ENCODE data around the gene ABHD16A.

Gene ABHD16A

DNA sequence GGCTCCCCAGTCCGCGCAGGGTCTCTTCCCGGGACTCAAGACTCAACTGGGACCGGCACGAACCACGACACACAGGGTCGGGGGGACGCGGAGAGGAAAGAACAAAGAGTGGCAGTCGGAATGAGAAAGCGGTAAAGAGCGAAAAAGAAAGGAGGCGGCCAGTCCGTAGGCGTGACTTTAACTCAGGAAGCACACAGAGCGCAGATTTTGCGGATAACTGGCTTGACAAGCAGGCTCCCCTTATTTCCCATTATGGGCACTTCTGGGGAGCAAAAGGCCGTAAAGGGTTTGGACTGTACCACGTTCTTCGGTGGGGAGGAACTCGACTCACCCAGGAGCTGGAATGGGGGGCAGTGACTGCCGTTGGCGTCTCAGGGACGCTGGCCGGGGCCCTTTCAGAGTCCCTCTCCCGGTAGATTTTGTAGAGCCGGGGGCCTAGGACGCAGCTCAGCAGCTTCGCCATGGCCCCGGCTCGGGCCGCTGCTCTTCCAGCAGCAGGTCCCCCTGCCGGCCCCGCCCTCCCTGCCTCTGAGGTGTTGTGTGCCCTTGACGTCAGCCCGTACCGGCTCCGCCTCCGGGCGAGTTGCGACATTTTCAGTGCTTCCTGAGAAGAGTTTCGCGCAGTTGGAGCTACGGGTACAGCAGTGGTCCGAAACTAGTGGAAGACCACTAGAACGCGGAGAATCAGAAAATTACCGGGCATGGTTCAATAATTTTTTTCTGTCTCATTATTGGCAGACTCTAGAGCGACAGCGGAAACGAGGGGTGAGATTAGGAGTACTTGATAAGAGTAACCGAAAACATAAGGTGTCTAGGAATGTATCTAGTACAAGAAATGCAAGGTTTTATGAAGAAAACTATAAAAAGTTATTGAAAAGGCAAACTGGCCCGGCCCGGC, at the start of gene ABHD16A:
TSS of gene ABHD16A (minus strand) at position 506 of the 898 bp plus-strand sequence. CDS start at position 463, 43 bp downstream.
- DNase-seq = peak; percentile 99

DNA sequence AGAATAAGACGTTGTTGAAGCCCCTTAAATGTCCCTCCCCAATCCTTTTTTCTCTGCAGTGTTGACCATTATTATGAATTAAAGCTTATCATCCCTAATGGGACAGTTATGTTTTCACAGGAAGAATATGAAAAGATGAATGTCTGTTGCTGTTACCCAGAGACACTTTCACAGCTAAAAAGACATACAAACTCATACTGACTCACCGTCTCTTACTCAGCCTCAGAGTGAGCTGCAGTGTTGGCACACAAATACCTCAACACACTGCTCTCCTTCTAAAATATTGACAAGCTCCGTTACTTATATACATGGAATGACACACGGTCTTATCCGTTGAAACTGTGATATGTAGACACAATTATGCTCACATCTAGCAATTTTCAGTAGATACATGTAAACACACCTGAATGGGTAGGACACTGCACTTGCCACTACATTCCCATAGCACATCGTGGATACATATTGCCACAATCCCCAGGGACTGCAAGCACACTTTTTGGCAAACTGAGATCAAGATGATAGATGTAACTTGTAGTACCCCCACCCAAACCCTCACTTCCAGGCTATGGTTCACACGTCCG, 49.7 kb upstream of the ABHD16A start:
- DNase-seq = no peak

DNA sequence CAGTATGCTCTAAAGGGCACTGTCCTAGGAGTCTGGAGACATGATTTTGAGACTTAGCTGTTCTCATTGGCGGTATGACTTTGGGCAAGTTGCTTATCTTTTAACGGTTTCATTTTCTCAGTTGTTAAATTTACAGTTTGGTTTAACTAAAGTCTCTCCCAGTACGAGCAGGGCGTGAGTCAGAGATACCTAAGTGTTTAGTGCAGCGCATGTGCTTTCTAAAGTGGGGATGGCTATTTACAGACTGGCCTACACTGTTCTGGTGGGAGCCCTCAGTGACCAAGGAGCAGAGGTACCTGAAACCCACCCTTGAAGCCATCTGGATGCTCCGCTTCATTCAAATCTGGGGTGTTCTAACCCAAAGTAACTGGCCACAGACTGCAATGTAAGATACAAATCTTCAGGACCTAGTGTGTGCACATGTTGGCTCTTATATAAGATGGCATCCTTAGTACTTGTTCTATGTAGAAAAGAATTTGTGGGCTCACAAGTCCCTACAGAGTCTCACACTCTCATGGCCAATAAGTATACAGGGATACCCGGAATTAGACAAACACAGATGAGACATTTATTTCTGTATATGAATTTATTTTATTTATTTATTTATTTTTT, 47.4 kb upstream of the ABHD16A start:
- no peak for DNase-seq

DNA sequence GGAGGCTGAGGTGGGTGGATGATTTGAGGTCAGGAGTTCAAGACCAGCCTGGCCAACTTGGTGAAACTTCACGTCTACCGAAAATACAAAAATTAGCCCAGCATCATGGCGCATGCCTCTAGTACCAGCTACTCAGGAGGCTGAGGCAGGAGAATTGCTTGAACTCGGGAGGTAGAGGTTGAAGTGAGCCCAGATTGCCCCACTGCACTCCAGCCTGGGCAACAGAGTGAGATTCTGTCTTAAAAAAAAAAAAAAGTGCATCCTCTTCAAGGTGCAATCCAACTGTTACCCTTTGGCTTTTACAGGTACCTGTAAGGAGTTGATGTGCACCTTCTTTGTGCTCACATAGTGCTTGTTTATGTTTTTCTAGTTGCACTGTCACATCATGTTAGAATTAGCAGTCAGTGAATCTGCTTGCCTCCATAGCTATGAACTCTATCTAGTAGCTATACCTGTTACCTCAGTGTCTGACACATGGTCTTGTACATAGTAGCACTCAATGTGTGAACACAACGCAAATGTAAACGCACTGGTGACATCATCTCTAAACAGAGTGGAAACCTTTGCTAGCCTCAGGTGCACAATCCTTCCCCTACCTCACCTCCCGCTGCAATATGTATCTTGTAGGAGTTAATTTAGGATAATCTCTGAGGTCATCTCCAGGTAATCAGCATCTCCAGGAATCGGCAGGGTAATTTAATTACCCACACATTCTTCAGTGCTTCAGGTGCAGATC, 46.3 kb upstream of the ABHD16A start:
- DNase-seq = no peak

DNA sequence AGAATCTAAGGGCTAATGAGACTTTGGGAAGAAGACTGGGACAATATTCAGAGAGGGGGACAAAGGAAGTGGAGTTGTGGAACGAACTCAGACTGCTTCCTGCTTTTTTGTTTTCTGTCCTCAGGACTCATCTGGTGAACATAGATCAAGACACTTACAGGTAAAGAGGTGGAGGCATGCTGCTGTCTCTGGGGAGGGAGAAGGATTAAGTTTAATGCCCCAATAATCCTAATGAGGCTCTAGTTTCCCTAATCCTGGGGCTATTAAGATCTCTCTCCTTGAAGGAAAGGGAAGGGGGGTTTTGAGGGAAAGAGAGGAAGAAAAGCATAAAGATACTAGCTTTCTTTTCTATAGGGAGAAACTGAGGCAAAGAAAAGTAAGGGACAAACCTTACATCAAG, 41.3 kb upstream of the ABHD16A start:
- DNase-seq = no peak

DNA sequence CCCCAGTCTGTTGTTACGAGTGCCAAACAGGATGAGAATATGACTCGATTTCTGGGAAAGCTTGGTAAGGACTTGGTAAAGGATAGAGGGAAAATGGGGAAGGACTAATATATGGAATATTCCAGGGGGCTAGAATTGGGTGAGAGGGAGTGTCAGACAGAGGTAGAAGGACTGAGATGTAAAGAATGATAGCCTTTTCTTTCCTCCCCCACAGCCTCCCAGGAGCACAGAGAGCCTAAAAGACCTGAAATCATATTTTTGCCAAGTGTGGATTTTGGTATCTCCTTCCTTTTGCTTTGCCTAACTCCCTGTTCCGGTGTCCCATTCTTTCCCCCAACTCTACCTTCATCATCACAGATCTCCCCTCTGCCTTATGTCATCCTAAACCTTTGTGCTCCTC, 39.8 kb upstream of the ABHD16A start:
- no peak for DNase-seq

DNA sequence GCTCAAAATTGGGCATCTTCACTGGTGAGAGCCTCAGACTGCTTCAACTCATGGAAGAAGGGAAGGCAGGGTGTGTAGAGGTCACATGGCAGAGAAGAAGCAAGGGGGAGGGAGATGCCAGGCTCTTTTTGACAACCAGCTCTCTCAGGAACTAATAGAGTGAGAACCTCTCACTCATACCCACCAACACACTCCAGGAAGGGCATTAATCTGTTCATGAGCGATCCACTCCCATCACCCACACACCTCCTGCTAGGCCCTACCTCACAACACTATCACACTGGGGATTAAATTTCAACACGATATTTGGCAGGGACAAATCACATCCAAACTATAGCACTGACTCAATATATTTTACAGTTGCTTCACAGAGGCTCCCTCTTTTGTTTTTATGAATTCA, 38.7 kb upstream of the ABHD16A start:
- no peak for DNase-seq

DNA sequence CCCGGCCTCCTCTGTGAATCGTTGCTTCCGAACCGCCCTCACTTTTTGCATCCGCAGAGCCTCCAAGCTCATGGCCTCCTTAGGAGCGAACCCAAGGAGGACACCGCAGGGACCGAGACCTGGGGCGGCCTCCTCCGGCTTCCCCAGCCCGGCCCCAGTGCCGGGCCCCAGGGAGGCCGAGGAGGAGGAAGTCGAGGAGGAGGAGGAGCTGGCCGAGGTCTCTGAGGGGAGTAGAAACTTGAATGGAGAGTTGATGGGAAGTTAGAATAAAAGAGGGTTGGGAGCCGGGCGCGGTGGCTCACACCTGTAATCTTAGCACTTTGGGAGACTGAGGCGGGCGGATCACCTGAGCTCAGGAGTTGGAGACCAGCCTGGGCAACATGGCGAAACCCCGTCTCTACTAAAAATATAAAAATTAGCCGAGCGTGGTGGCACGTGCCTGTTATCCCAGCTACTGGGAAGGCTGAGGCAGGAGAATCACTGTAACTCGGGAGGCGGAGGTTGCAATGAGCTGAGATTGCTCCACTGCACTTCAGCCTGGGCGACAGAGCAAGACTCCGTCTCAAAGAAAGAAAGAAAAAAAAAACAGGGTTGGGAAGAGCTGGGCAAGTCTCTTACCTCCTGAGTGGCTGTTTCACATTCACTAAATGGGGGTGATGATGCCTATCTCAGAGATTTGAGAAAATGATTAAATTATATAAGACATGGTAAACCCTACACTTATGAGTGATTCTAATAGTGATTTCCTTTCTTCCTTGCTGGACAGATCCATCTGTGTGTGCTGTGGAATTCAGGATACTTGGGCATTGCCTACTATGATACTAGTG, 37.5 kb upstream of the ABHD16A start:
- no peak for DNase-seq

DNA sequence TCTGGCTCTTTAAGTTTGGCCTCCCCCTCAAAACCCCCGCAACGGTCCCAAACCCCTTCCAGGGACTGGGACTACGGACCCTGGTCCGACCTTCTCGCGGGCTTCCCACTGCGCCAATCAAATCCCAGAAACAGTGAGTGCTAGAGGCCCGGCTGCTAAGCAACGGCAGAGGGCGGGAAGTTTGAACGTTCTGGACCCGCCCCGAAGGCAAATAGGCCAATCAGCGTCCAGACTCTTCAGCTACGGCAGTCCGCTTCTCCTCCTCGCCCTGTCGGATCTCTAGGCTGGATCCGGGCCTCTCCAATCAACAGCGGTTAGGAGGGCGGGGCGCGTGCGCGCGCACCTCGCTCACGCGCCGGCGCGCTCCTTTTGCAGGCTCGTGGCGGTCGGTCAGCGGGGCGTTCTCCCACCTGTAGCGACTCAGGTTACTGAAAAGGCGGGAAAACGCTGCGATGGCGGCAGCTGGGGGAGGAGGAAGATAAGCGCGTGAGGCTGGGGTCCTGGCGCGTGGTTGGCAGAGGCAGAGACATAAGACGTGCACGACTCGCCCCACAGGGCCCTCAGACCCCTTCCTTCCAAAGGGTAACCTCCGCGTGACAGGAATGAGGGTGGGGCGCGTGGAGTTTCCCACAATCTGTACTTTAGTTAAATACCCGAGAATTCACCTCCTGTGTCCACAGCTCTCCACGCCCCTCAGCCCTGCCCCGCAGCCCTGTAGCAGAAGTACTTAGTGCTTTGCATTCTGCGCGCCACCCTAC, 36.7 kb upstream of the ABHD16A start, which contains the start of gene MSH5:
TSS of gene MSH5 (plus strand) at position 367 of the 758 bp plus-strand sequence. CDS start 462 bp downstream, outside the sequence.
- DNase-seq = peak; percentile 99

DNA sequence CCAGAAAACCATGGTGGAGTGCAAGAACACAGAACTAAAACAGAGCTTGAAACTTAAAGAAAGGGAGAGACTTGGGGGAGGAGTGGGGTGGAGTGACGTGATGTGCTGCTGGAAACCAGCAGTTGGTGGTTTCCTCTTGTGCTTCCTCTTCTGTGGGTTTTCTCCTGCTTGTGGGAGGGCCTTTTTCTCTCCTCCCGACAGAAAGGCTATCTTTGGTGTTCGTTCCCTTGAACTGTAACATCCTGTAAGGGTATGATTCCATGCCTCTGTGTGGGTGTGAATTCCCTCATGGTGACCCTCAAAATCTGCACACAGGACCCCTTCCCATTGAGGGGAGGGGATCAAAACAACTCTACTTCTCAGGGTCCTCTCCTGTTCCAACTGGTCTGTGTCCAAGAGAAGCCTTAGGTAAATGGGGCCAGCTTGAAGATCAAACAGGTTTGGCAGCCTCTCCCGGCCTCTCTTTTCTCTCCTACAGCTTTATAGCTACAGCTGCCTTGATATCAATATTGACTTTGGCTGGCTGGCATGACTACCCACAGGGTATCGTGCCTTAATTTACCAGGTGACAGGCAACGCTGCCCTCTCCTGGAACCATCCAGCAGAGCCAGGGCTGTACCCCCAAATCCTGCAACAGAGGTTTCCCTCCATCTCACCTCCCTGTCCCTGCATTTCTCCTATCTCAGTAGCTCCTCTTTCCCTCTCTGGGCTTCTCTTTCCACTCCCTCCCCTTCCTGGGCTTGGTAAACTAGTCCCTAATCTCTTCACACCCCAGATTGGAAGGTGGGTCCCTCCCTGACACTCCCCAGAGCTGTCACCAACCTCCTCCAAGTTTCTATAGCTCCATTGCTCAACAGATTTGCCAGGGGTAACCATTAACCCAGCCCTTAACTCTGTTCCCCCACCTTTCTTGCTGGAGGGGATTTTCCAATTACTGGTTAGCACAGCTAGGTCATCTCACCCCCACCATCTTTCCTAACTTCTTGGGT, 35.2 kb upstream of the ABHD16A start:
- DNase-seq = peak; percentile 95

DNA sequence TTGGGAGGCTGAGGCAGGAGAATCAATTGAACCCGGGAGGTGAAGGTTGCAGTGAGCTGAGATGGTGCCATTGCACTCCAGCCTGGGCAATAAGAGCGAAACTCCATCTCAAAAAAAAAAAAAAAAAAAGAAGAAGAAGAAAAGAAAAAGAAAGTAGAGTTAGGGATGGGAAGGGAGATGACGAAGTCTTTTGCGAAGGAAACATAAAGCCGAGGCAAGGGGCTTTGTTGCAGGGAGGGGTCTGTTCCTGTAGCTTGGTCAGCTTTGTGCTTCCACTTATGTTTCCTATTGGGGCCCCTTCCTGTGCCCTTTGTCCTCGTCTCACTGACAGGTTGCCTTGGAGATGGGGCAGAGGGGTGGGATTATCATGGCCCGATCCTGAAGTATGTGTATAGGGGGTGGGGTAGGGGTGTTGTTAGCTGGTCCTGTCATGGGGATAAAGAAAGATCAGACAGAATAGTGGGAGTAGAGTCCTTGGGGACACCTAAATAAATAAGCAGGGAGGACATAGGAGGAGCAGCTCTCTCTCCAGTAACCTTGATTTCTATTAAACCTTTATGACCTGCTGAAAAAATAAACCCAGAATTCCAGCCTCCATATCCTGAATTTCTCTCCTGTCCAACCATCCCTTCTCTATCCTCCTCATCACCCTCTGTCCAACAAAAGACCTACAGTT, 34.3 kb upstream of the ABHD16A start:
- peak; percentile 72 for DNase-seq

DNA sequence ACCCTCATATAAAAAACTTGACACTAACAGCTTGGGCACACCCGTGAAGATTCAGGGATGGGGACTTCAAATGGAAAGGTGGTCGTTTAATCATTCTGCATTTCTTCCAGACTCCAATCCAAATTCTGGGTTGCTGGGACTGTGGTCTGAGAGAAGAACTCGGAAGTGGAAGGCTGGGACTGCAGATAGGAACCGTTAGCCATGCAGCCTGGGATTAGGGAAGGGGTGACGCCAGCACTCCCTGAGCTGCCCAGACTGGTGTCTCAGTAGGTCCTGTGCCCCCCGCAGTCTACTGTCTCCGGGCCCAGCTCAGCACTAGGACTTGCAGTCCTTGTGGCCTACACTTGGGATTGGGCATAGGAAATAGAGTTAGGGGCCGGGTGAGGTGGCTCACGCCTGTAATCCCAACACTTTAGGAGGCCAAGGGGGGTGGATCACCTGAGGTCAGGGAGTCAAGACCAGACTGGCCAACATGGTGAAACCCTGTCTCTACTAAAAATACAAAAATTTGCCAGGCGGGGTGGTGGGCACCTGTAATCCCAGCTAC, 33.7 kb upstream of the ABHD16A start:
- no peak for DNase-seq

DNA sequence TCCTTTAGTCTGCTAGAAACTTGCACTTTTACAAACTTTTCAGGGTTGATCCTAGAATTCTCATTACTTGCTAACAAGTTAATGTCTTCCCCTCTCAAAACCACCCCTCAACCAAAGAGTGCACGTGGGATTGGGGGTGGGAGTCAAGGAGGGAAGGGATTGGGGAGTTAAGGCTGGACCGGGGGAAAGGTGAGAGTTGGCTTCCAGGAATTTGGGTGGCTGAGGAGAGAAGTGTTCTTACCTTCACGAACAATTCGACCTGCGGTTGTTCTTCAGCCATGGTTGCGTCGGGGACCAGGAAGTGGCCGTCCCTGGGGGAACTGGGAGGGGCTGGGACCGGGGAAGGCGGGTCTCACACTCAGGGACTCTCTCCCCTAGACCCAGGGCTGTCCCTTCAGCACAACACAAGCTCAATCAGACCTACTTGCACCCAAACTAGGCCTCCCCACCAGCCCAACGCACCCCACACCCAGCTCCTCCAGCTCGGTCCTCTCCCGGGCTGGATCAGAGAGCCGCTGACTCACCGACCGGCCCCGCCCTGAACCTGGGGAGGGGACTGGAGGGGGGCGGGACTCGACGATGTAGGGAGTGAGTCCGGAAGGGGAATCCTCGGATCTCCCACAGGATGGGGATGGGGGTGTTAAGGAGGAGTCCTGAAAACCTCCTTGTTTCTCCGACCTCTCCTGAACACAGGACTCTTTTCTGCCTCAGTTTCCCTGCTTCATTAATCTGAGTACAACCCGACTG, 33.1 kb upstream of the ABHD16A start, which contains the start of gene CLIC1:
TSS of gene CLIC1 (minus strand) at position 510 of the 747 bp plus-strand sequence. CDS start at position 280, 230 bp downstream.
- DNase-seq = peak; percentile 86

DNA sequence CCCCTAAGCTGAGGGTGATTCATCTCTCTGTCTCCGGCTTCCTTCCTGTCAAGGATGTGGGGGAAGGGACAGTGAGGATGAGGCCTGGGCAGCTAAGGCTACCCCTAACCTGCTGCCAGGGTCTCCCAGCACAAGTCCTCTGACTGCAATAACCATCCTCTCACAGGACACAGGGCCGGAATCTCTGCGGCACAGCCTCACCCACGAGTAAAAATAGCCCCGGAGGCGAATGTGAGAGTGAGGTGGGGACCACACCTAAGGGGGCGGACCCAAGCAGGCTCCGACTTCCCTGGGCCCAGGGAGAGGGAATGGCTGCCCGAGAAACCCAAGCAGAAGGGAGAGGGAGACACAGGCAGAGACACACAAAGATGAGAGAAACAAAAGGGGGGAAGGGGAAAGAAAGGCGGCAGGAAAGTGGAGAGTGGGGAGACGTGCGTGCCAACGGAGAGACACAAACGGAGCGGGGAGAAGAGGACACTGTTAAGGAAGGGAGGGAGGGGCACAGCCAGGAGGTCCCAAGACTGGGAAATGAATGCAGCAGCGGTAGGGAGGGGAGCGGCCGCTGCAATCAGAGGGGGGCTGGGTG, 31.8 kb upstream of the ABHD16A start:
- DNase-seq = no peak

DNA sequence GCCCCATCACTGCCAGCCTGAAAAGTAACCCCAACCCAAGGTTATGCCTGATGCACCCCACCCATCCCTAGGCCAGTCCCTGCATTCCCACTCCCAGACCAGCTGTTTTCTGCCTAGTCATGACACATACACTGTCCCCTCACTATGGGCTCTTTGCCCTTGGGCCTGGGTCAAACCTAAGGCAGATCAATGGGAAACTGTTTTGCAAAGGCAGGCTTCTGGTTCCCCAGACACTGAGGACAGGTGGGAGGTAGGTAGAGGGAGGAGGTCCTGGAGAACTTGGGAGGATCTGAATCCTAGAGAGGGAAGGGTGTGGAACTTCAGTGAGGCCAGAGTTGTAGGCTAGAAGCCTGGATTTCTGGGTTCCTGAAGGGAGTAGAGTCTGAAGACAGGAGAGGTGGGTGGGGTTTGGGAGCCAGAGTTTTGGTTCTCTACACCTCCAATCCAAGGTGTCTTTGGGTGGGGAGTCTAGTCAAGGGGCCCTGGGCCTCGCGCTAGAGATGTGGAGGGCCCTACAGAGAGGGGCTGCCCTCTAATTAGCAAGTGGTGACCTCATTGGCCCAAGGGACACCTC, 31.2 kb upstream of the ABHD16A start:
- DNase-seq = no peak

DNA sequence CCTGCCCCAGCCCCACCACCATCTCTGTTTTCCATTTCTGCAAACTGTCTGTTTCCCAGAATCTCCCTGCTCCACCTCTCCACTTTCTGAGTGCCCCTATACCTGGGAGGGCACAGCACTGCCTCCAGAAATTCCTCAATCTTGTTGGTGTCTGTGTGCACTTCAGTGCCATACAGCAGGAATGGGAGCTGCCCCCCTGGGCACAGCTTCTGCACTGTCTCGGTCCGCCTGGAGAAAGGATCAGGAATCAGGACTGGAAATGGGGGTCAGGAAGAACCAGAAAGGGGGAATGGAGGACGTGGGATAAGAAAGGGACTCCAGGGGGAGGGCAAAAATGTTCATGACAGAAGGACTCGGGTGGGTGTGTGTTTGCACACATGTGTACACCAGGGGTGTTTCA, 30.6 kb upstream of the ABHD16A start:
- no peak for DNase-seq

DNA sequence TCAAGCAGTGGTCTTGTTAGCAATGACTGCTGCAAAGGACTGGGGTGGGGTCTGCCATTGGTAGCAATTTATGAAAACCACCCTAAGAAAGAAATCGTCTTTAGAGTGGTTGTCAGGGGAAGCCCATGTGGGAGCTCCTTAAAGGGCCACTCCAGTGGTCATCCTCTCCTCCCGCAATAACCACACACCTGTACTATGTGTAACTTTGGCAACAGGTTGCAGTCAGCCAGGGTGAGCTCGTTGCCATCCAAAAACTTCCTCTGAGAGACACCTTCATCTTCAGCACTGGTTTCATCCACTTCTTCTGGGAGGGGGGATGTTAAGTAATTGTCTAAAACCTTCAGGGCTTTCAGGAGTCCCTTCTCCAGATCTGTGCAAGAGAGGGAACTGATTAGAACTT, 28.9 kb upstream of the ABHD16A start:
- DNase-seq = no peak
